Measurements from ENCODE around the gene KDM4C. TPM values are rescaled to one million over a fixed set of nuclear protein-coding genes. Genes with fewer than 3 reads are reported as not detected.
"Not testable (repeated sequence)": the region's sequence is repeated elsewhere in the genome, so short reads cannot be mapped to it uniquely, and the experiment has no call there.

Gene KDM4C
- total RNA-seq, 1 donor from 2014 or later = 13.9 TPM

- no peak for DNase-seq (ENCODE audit: extremely low read depth, low read depth, low spot score)
These were observed 37.2 kb downstream of the KDM4C start for GRCh38 chr9:6794936-6795335.

GRCh38 chr9:6802926-6803325 is 45.2 kb downstream of the KDM4C start:
- DNase-seq (ENCODE audit: extremely low read depth, low read depth, low spot score) = no peak

- DNase-seq (ENCODE audit: extremely low read depth, low read depth, low spot score) = no peak
These were observed 47.8 kb downstream of the KDM4C start for GRCh38 chr9:6805532-6805931.

GRCh38 chr9:6806318-6806717 is 48.5 kb downstream of the KDM4C start:
- not testable (repeated sequence) for DNase-seq (ENCODE audit: extremely low read depth, low read depth, low spot score)

DNA sequence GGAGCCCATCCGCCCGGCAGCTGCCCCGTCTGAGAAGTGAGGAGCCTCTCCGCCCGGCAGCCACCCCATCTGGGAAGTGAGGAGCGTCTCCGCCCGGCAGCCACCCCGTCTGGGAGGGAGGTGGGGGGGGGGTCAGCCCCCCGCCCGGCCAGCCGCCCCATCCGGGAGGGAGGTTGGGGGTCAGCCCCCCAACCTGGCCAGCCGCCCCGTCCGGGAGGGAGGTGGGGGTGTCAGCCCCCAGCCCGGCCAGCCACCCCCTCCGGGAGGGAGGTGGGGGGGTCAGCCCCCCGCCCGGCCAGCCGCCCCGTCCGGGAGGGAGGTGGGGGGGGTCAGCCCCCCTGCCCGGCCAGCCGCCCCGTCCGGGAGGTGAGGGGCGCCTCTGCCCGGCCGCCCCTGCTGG is 49.9 kb downstream of the KDM4C start:
- DNase-seq (ENCODE audit: extremely low read depth, low read depth, low spot score) = not testable (repeated sequence)

- no peak for DNase-seq (ENCODE audit: extremely low read depth, low read depth, low spot score)
These were observed 53.7 kb downstream of the KDM4C start for GRCh38 chr9:6811436-6811835.

DNA sequence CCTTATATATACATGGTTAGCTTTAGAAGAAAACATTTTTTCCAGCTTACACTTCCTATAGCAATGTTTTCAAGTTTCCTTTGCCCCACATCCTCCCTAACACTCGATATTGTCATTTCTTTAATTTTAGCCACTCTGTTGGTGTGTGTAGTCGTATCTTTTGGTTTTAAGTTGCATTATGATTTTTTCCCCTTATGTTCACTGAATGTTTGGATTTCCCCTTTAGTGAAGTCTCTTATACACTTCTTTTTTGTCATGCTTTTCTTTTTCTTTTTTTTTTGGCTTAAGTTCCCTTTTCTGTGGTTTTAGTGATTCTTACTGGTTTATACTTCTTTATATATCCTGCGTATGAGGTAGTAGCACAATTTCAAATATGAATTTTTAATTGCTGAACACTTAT is 58.8 kb downstream of the KDM4C start:
- DNase-seq (ENCODE audit: extremely low read depth, low read depth, low spot score) = no peak

GRCh38 chr9:6818292-6818922 is 60.6 kb downstream of the KDM4C start:
- no peak for DNase-seq (ENCODE audit: extremely low read depth, low read depth, low spot score)

DNA sequence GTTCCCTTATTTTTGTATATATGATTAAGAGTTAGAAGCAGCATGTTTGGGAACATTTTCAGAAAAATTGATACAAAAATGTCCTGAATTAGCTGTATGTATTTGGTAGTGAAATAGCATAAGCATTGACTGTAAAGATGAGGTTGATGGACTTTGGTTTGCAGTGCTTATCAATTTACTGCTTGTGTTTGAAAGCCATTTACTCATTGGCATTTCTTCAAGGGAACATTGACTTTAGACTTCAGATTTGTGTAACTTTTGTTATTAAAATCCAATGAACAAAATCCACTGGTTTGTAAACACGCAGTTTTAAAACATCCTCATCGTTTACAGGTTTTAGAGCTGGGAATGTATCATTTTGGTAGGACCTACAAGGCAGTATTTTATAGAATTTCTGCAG is 61.3 kb downstream of the KDM4C start:
- DNase-seq (ENCODE audit: extremely low read depth, low read depth, low spot score) = no peak

DNA sequence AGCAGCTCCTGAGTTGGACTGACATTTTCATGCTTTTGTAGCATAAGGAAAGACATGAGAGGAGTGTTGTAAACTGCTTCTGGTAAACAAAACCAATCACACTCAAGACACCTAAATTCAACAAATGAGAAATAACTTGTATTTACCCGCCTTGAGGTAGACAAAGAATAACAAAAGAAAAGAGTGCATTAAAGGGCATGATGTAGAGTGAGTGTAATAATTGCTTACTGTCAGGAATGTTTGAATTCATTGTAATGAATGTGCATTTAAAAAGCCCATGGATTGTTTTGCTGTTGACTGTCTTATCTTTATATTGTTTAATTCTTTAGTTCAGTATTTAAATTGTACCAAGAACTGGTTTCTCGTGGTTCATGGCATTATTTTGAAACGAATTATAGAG is 61.8 kb downstream of the KDM4C start:
- no peak for DNase-seq (ENCODE audit: extremely low read depth, low read depth, low spot score)

- DNase-seq (ENCODE audit: extremely low read depth, low read depth, low spot score) = no peak
These were observed 64.9 kb downstream of the KDM4C start for GRCh38 chr9:6822696-6823095.

- peak; percentile 39 for DNase-seq (ENCODE audit: extremely low read depth, low read depth, low spot score)
These were observed 69.8 kb downstream of the KDM4C start for GRCh38 chr9:6827439-6828145.

- DNase-seq (ENCODE audit: extremely low read depth, low read depth, low spot score) = no peak
These were observed 71.3 kb downstream of the KDM4C start for GRCh38 chr9:6829027-6829426.

DNA sequence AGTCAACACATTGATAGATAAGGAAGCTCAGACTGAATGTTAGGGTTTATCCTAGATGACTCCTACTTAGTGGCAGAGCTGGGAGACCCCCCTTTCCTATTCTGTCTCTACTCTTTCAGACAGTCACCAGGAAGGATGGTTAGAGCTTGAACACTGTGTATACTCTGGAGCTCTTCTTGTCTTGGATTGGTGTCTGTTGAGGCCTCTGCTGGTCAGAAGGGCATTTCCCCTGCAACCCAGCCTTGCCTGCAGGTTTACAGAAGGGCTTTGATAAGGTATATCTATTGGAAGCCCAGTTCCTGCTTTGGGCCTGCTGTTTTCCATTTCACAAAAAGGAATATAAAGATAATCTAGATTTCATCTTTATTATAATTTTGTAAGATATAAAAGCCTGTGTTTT is 71.8 kb downstream of the KDM4C start:
- no peak for DNase-seq (ENCODE audit: extremely low read depth, low read depth, low spot score)

- DNase-seq (ENCODE audit: extremely low read depth, low read depth, low spot score) = no peak
These were observed 75.9 kb downstream of the KDM4C start for GRCh38 chr9:6833518-6834192.

DNA sequence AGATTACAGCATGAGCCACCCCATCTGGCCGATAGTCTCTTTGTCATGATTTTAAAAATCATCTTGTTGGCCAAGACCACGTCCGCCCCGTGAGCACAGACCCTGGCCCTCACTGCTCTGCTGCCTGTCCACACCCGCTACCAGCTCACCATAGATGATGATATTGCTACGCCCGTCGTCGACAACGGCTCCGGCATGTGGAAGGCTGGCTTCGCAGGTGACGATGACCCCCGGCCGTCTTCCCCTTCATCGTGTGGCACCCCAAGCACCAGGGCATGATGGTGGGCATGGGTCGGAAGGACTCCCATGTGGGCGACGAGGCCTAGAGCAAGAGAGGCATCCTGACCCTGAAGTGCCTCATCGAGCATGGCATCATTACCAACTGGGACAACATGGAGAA is 76.5 kb downstream of the KDM4C start:
- DNase-seq (ENCODE audit: extremely low read depth, low read depth, low spot score) = no peak

- DNase-seq (ENCODE audit: extremely low read depth, low read depth, low spot score) = no peak
These were observed 80.4 kb downstream of the KDM4C start for GRCh38 chr9:6838158-6838557.

GRCh38 chr9:6842584-6842947 is 84.8 kb downstream of the KDM4C start:
- no peak for DNase-seq (ENCODE audit: extremely low read depth, low read depth, low spot score)

- DNase-seq (ENCODE audit: extremely low read depth, low read depth, low spot score) = no peak
These were observed 86.0 kb downstream of the KDM4C start for GRCh38 chr9:6843742-6844141.

DNA sequence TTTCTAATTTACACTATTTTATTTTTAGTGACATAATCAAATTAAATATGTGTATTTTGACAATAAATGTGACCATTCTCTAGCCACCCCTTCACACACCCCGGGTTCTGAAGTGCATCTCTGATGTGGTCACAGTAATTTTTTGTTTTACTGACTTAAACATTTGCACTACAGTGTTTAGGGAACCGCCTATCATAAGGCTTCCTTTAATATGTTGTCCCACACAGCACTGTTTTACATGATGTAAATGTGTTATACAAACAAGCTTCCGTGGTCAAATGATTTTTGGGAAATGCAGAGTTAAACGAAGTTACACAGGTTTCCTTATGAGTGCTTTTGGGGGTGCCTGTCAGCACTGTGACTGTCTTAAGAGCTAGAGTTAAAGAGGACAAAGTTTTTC is 86.5 kb downstream of the KDM4C start:
- no peak for DNase-seq (ENCODE audit: extremely low read depth, low read depth, low spot score)

GRCh38 chr9:6845128-6845826 is 87.5 kb downstream of the KDM4C start:
- no peak for DNase-seq (ENCODE audit: extremely low read depth, low read depth, low spot score)

DNA sequence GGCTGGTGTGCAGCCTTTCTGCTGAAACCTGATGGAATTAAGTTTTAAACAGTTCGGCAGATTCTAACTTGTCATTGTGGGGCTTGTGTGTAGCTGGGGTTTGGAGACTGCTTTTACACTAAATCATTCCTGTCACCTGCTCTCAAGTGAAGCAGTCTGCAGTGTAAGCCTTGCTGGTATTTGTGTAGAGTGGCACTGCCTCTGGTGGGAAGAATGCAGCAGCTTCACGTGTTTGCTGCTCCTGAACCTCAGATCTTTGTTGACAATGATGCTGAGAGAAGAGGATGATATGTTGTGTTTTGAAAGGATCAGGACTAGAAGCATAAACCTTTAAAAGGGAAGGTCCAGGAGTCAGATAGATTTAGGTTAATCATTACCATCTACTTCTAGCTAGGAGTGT is 88.1 kb downstream of the KDM4C start:
- no peak for DNase-seq (ENCODE audit: extremely low read depth, low read depth, low spot score)
